ENCODE data around the gene ERN2. TPM values are rescaled to one million over a fixed set of nuclear protein-coding genes. Genes with fewer than 3 reads are reported as not detected.

Gene ERN2
- total RNA-seq, 2 donors from 2014 or later, result 1.3 to 1.4 TPM

- Mint-ChIP-seq H3K4me3 (no peak overlapping the region), H3K27ac (no peak overlapping the region), H3K27me3 (ENCODE audit: insufficient read depth) (no peaks in the 10 kb centered on the region), H3K9me3 (no peaks in the 10 kb centered on the region), H3K36me3 (ENCODE audit: low read depth) (peaks cover 71% of the 10 kb centered on the region), H3K4me1 (peaks cover 9% of the 10 kb centered on the region)
- WGBS, 2 experiments (ENCODE audit: insufficient coverage in 1 of 2, insufficient read length in 1 of 2), result 95 to 100% methylated on average over 3 of the region's 3 CpGs
- H3K9ac ChIP-seq (ENCODE audit: extremely low read depth, low read length, poor library complexity, severe bottlenecking), result no peak overlapping the region
- DNase-seq, result no peak
- H3K4me3 ChIP-seq (ENCODE audit: low read length), result no peak overlapping the region
- H3K9me3 ChIP-seq (ENCODE audit: control insufficient read depth, low read length), result no peaks in the 10 kb centered on the region
- no peak overlapping the region for H3K27ac ChIP-seq (ENCODE audit: low read depth, low read length)
- peaks cover 9% of the 10 kb centered on the region for H3K4me1 ChIP-seq (ENCODE audit: control insufficient read depth, insufficient read depth, low read length)
- H3K27me3 ChIP-seq (ENCODE audit: control insufficient read depth, insufficient read depth, low read length, poor library complexity, severe bottlenecking), result no peaks in the 10 kb centered on the region
- TF ChIP-seq CTCF (conservative IDR thresholded peaks at IDR 0.05), result no peak
- peaks cover 83% of the 10 kb centered on the region for H3K36me3 ChIP-seq (ENCODE audit: control insufficient read depth, insufficient read depth, low read length)
These were observed 29.5 kb downstream of the ERN2 start for GRCh38 chr16:23683487-23683886.

- Mint-ChIP-seq H3K4me3 (no peak overlapping the region), H3K9me3 (no peaks in the 10 kb centered on the region), H3K36me3 (ENCODE audit: low read depth) (peaks cover 58% of the 10 kb centered on the region), H3K27ac (no peak overlapping the region), H3K27me3 (ENCODE audit: insufficient read depth) (no peaks in the 10 kb centered on the region), H3K4me1 (peaks cover 9% of the 10 kb centered on the region)
- peaks cover 9% of the 10 kb centered on the region for H3K4me1 ChIP-seq (ENCODE audit: control insufficient read depth, insufficient read depth, low read length)
- DNase-seq, result no peak
- no peak overlapping the region for H3K4me3 ChIP-seq (ENCODE audit: low read length)
- H3K9me3 ChIP-seq (ENCODE audit: control insufficient read depth, low read length), result no peaks in the 10 kb centered on the region
- H3K27me3 ChIP-seq (ENCODE audit: control insufficient read depth, insufficient read depth, low read length, poor library complexity, severe bottlenecking), result no peaks in the 10 kb centered on the region
- no peak overlapping the region for H3K27ac ChIP-seq (ENCODE audit: low read depth, low read length)
- H3K36me3 ChIP-seq (ENCODE audit: control insufficient read depth, insufficient read depth, low read length), result peaks cover 70% of the 10 kb centered on the region
- no peak overlapping the region for H3K9ac ChIP-seq (ENCODE audit: extremely low read depth, low read length, poor library complexity, severe bottlenecking)
- TF ChIP-seq CTCF (conservative IDR thresholded peaks at IDR 0.05), result no peak
- 100% methylated on average over 1 of the region's 1 CpG; no CpG with 5 or more reads in 1 of the 2 experiments for WGBS, 2 experiments (ENCODE audit: insufficient coverage in 1 of 2, insufficient read length in 1 of 2)
These were observed 30.8 kb downstream of the ERN2 start for GRCh38 chr16:23682181-23682580.

- H3K36me3 ChIP-seq (ENCODE audit: control insufficient read depth, insufficient read depth, low read length), result peaks cover 50% of the 10 kb centered on the region
- H3K27ac ChIP-seq (ENCODE audit: low read depth, low read length), result no peak overlapping the region
- H3K27me3 Mint-ChIP-seq (ENCODE audit: insufficient read depth), result no peaks in the 10 kb centered on the region
- no peaks in the 10 kb centered on the region for H3K27me3 ChIP-seq (ENCODE audit: control insufficient read depth, insufficient read depth, low read length, poor library complexity, severe bottlenecking)
- H3K27ac Mint-ChIP-seq, result peak overlapping the region; percentile 90
- TF ChIP-seq CTCF (conservative IDR thresholded peaks at IDR 0.05), result no peak
- H3K9ac ChIP-seq (ENCODE audit: extremely low read depth, low read length, poor library complexity, severe bottlenecking), result peak overlapping the region; percentile 84
- WGBS, 2 experiments (ENCODE audit: insufficient coverage in 1 of 2, insufficient read length in 1 of 2), result 18% methylated on average over 6 of the region's 6 CpGs; no CpG with 5 or more reads in 1 of the 2 experiments
- peak overlapping the region; percentile 97 for H3K4me3 ChIP-seq (ENCODE audit: low read length)
- H3K4me1 Mint-ChIP-seq, result peaks cover 9% of the 10 kb centered on the region
- peaks cover 9% of the 10 kb centered on the region for H3K4me1 ChIP-seq (ENCODE audit: control insufficient read depth, insufficient read depth, low read length)
- H3K9me3 Mint-ChIP-seq, result no peaks in the 10 kb centered on the region
- peak overlapping the region; percentile 95 for H3K4me3 Mint-ChIP-seq
- H3K9me3 ChIP-seq (ENCODE audit: control insufficient read depth, low read length), result no peaks in the 10 kb centered on the region
- DNase-seq, result peak; percentile 58
- H3K36me3 Mint-ChIP-seq (ENCODE audit: low read depth), result peaks cover 41% of the 10 kb centered on the region
These were observed 33.1 kb downstream of the ERN2 start for GRCh38 chr16:23679986-23680336.

Measured in endodermal cell (in vitro differentiated cells).